Left hindlimb (tissue), 1 donor: Measurements from ENCODE around the gene COMMD10.
"Not testable (repeated sequence)": the region's sequence is repeated elsewhere in the genome, so short reads cannot be mapped to it uniquely, and the experiment has no call there.

Experiments
- DNase-seq: peaks from one replicate; pipeline ENCODE4 v3.0.0-alpha.2; 2018

Gene COMMD10

GRCh38 chr5:116098998-116099397, 14.2 kb downstream of the COMMD10 start:
- DNase-seq: no peak

GRCh38 chr5:116104941-116105340, 20.1 kb downstream of the COMMD10 start:
- DNase-seq: not testable (repeated sequence)

GRCh38 chr5:116115163-116115562, 30.3 kb downstream of the COMMD10 start:
- DNase-seq: no peak

GRCh38 chr5:116130471-116130870, 45.6 kb downstream of the COMMD10 start:
- no peak for DNase-seq

GRCh38 chr5:116130976-116131375, 46.2 kb downstream of the COMMD10 start:
- no peak for DNase-seq

- DNase-seq: no peak
These were observed 48.5 kb downstream of the COMMD10 start for GRCh38 chr5:116133281-116133680.

- DNase-seq: no peak
These were observed 50.5 kb downstream of the COMMD10 start for GRCh38 chr5:116135344-116135743.

GRCh38 chr5:116137544-116138378, 52.9 kb downstream of the COMMD10 start:
- no peak for DNase-seq

GRCh38 chr5:116142495-116142894, 57.7 kb downstream of the COMMD10 start:
- no peak for DNase-seq

- DNase-seq: no peak
These were observed 59.3 kb downstream of the COMMD10 start for GRCh38 chr5:116144103-116144502.

- no peak for DNase-seq
These were observed 60.2 kb downstream of the COMMD10 start for GRCh38 chr5:116144991-116145390.

- no peak for DNase-seq
These were observed 60.6 kb downstream of the COMMD10 start for GRCh38 chr5:116145416-116145815.

- no peak for DNase-seq
These were observed 67.3 kb downstream of the COMMD10 start for GRCh38 chr5:116152169-116152568.

- DNase-seq: no peak
These were observed 68.9 kb downstream of the COMMD10 start for GRCh38 chr5:116153687-116154174.

- no peak for DNase-seq
These were observed 69.4 kb downstream of the COMMD10 start for GRCh38 chr5:116154252-116154651.

- DNase-seq: no peak
These were observed 70.1 kb downstream of the COMMD10 start for GRCh38 chr5:116154931-116155330.

GRCh38 chr5:116157902-116158301, 73.1 kb downstream of the COMMD10 start:
- no peak for DNase-seq

GRCh38 chr5:116159006-116159405, 74.2 kb downstream of the COMMD10 start:
- DNase-seq: no peak

GRCh38 chr5:116174111-116174510, 89.3 kb downstream of the COMMD10 start:
- DNase-seq: no peak

GRCh38 chr5:116176121-116176520, 91.3 kb downstream of the COMMD10 start:
- no peak for DNase-seq

- no peak for DNase-seq
These were observed 94.1 kb downstream of the COMMD10 start for GRCh38 chr5:116178925-116179324.

- DNase-seq: no peak
These were observed 124.3 kb downstream of the COMMD10 start for GRCh38 chr5:116209166-116209565.

GRCh38 chr5:116212225-116212624, 127.4 kb downstream of the COMMD10 start:
- no peak for DNase-seq

- no peak for DNase-seq
These were observed 131.4 kb downstream of the COMMD10 start for GRCh38 chr5:116216246-116216645.
